Measurements from ENCODE around the gene TRAPPC13. TPM values are rescaled to one million over a fixed set of nuclear protein-coding genes. Genes with fewer than 3 reads are reported as not detected.

Gene TRAPPC13
- total and polyA plus RNA-seq, 8 donors: 18.4 to 36.7 (median 34.4) TPM

- TF ChIP-seq CTCF (IDR thresholded peaks at IDR 0.05): no peak
- intact Hi-C loops (cut with DNase I): no loop called here
- Histone ChIP-seq H3K4me3 (no peak overlapping the region), H3K27ac (no peak overlapping the region), H3K9me3 (no peaks in the 10 kb centered on the region), H3K4me1 (no peaks in the 10 kb centered on the region), H3K27me3 (no peaks in the 10 kb centered on the region), H3K36me3 (peaks cover 0 to 67% of the 10 kb centered on the region in 2 donors)
- DNase-seq (no peak), ATAC-seq (no peak)
Measured at GRCh38 chr5:65707663-65708062, 82.8 kb downstream of the TRAPPC13 start.

DNA sequence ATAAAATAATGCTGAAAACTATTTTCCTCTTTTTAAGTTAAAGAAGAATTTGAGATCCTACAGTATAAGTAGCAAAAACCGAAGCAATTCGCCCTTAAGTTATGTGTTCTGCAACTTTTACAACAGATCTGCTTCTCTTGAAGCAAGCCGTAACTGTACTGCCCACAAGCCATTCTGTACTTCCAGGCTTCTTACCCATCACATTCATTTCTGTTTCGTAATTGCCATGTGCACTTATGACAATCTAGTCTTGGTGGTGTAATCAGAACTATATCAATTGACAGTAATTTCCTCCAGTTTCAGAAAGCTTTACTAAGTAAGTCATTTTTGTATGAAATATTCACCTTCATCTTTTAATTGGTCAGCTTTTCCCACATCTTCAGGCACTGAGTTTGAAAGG, 83.3 kb downstream of the TRAPPC13 start:
- H3K27ac ChIP-seq: no peak overlapping the region
- intact Hi-C loops (cut with DNase I): no loop called here
- H3K36me3 ChIP-seq: peaks cover 0 to 62% of the 10 kb centered on the region in 2 donors
- no peaks in the 10 kb centered on the region for H3K9me3 ChIP-seq
- no peak for TF ChIP-seq CTCF (IDR thresholded peaks at IDR 0.05)
- no peak overlapping the region for H3K4me3 ChIP-seq
- ATAC-seq (no peak), DNase-seq (no peak)
- H3K27me3 ChIP-seq: no peaks in the 10 kb centered on the region
- no peaks in the 10 kb centered on the region for H3K4me1 ChIP-seq

Other genes with a start within 250 kb of the TRAPPC13 start
- gene ADAMTS6, start 143.1 kb upstream of the TRAPPC13 start, total RNA-seq: 1 to 10 TPM; 5.8 to 6.3 TPM
- gene ADAMTS6, start 143.1 kb upstream of the TRAPPC13 start, polyA plus RNA-seq (ENCODE audit: insufficient read length in 6 of 6): 10 to 100 TPM; 10.3 to 27.2 (median 14.9) TPM
- 10 to 100 TPM in 1 of 2 donors, 1 to 10 TPM in 1; 8.3 to 11.3 TPM for gene CENPK, start 61.9 kb upstream of the TRAPPC13 start, total RNA-seq
- gene CENPK, start 61.9 kb upstream of the TRAPPC13 start, polyA plus RNA-seq (ENCODE audit: insufficient read length in 6 of 6): 10 to 100 TPM; 42.1 to 68.2 (median 55.9) TPM
- gene PPWD1, start 61.7 kb upstream of the TRAPPC13 start, total RNA-seq: 10 to 100 TPM; 29.4 to 31.0 TPM
- 100 to 1,000 TPM; 100 to 127 (median 116) TPM for gene PPWD1, start 61.7 kb upstream of the TRAPPC13 start, polyA plus RNA-seq (ENCODE audit: insufficient read length in 6 of 6)
- 10 to 100 TPM; 13.6 to 18.4 TPM for gene TRIM23, start 694 bp upstream of the TRAPPC13 start, total RNA-seq
- 10 to 100 TPM; 22.9 to 32.9 (median 27.2) TPM for gene TRIM23, start 694 bp upstream of the TRAPPC13 start, polyA plus RNA-seq (ENCODE audit: insufficient read length in 6 of 6)
- gene SHLD3, start within 50 bp of the TRAPPC13 start, total RNA-seq: 1 to 10 TPM; 3.1 to 4.1 TPM
- gene SHLD3, start within 50 bp of the TRAPPC13 start, polyA plus RNA-seq (ENCODE audit: insufficient read length in 6 of 6): 1 to 10 TPM; 3.8 to 5.0 (median 4.5) TPM
- 10 to 100 TPM; 12.7 to 22.6 TPM for gene SGTB, start 97.1 kb downstream of the TRAPPC13 start, total RNA-seq
- 10 to 100 TPM in 1 of 6 donors, 1 to 10 TPM in 5; 7.7 to 10.6 (median 8.5) TPM for gene SGTB, start 97.1 kb downstream of the TRAPPC13 start, polyA plus RNA-seq (ENCODE audit: insufficient read length in 6 of 6)
- 10 to 100 TPM; 18.0 to 29.1 TPM for gene NLN, start 97.2 kb downstream of the TRAPPC13 start, total RNA-seq
- 10 to 100 TPM; 19.5 to 25.0 (median 22.3) TPM for gene NLN, start 97.2 kb downstream of the TRAPPC13 start, polyA plus RNA-seq (ENCODE audit: insufficient read length in 6 of 6)

All from left lung (tissue), 10 donors.